ENCODE data around the gene LLGL2. TPM values are rescaled to one million over a fixed set of nuclear protein-coding genes. Genes with fewer than 3 reads are reported as not detected.

LLGL2 gene
- total RNA-seq, 2 experiments from 2014 or later: 12.6 to 21.6 TPM

Small RNAs within 50 kb of the gene (microRNA-seq; reads per million reads assigned to microRNA genes)
- 3.8 reads per million for gene MIR6785 (ENCODE audit: borderline replicate concordance)

Other genes starting within 250 kb of the LLGL2 start
- gene SLC25A19, start 236.3 kb upstream of the LLGL2 start, total RNA-seq (2014; rRNA removed; shearing (Covaris generic)): 113 TPM in 2 replicates
- 118 and 144 TPM in 2 replicates for gene SLC25A19, start 236.3 kb upstream of the LLGL2 start, total RNA-seq (2022)
- 240 and 244 TPM in 2 replicates for gene GRB2, start 120.0 kb upstream of the LLGL2 start, total RNA-seq (2014; rRNA removed; shearing (Covaris generic))
- 294 and 308 TPM in 2 replicates for gene GRB2, start 120.0 kb upstream of the LLGL2 start, total RNA-seq (2022)
- 36.9 and 60.6 TPM in 2 replicates for gene TMEM94, start 69.1 kb upstream of the LLGL2 start, total RNA-seq (2014; rRNA removed; shearing (Covaris generic))
- 109 and 121 TPM in 2 replicates for gene TMEM94, start 69.1 kb upstream of the LLGL2 start, total RNA-seq (2022)
- gene CASKIN2, start 10.2 kb upstream of the LLGL2 start, total RNA-seq (2014; rRNA removed; shearing (Covaris generic)): not detected in 2 replicates
- 0.24 and 1.0 TPM in 2 replicates for gene CASKIN2, start 10.2 kb upstream of the LLGL2 start, total RNA-seq (2022)
- gene TSEN54, start 9.2 kb upstream of the LLGL2 start, total RNA-seq (2014; rRNA removed; shearing (Covaris generic)): 45.4 and 57.4 TPM in 2 replicates
- 57.9 and 69.8 TPM in 2 replicates for gene TSEN54, start 9.2 kb upstream of the LLGL2 start, total RNA-seq (2022)
- 8.9 and 9.7 TPM in 2 replicates for gene MYO15B, start 62.1 kb downstream of the LLGL2 start, total RNA-seq (2014; rRNA removed; shearing (Covaris generic))
- 17.7 and 19.2 TPM in 2 replicates for gene MYO15B, start 62.1 kb downstream of the LLGL2 start, total RNA-seq (2022)
- gene SMIM5, start 107.7 kb downstream of the LLGL2 start, total RNA-seq (2014; rRNA removed; shearing (Covaris generic)): 0.06 TPM in 1 of 2 replicates, not detected in the other
- gene SMIM5, start 107.7 kb downstream of the LLGL2 start, total RNA-seq (2022): not detected in 2 replicates
- 90.0 and 91.9 TPM in 2 replicates for gene RECQL5, start 141.5 kb downstream of the LLGL2 start, total RNA-seq (2014; rRNA removed; shearing (Covaris generic))
- gene RECQL5, start 141.5 kb downstream of the LLGL2 start, total RNA-seq (2022): 133 and 139 TPM in 2 replicates
- 122 and 127 TPM in 2 replicates for gene SAP30BP, start 141.6 kb downstream of the LLGL2 start, total RNA-seq (2014; rRNA removed; shearing (Covaris generic))
- gene SAP30BP, start 141.6 kb downstream of the LLGL2 start, total RNA-seq (2022): 180 and 187 TPM in 2 replicates
- gene ITGB4, start 195.8 kb downstream of the LLGL2 start, total RNA-seq (2014; rRNA removed; shearing (Covaris generic)): 0.66 and 2.0 TPM in 2 replicates
- gene ITGB4, start 195.8 kb downstream of the LLGL2 start, total RNA-seq (2022): 1.9 and 3.9 TPM in 2 replicates
- 88.2 and 99.4 TPM in 2 replicates for gene GALK1, start 239.5 kb downstream of the LLGL2 start, total RNA-seq (2014; rRNA removed; shearing (Covaris generic))
- gene GALK1, start 239.5 kb downstream of the LLGL2 start, total RNA-seq (2022): 74.8 and 76.5 TPM in 2 replicates